GM12891 (cell line): Measurements from ENCODE around the gene CACNG4.

Experiments used
- DNase-seq: peaks from one replicate; pipeline ENCODE4 v3.0.0; 2011; ENCODE audit warnings: low spot score; ENCODE audit not compliant: insufficient read length
- FAIRE-seq: peaks from 2 replicates; lab custom pipeline; 2011; peaks lifted over from hg19 to GRCh38; lab: Jason Lieb, UNC
- PAX5 ChIP-seq: IDR thresholded peaks from 2 replicates; pipeline ENCODE4 v1.6.1; 2011; ENCODE audit warnings: low read length, moderate library complexity, mild to moderate bottlenecking; ENCODE audit not compliant: insufficient read depth, severe bottlenecking
- POLR2A ChIP-seq: IDR thresholded peaks from 2 replicates; pipeline ENCODE4 v1.6.1; 2011; ENCODE audit warnings: low read depth, low read length, control low read depth
- POLR2AphosphoS5 ChIP-seq: IDR thresholded peaks from 2 replicates; pipeline ENCODE4 v1.6.1; 2011; ENCODE audit warnings: low read depth, low read length, control low read depth
- POU2F2 ChIP-seq: IDR thresholded peaks from 2 replicates; pipeline ENCODE4 v1.6.1; 2011; ENCODE audit warnings: low read depth, mild to moderate bottlenecking, control low read depth, low read length, moderate library complexity
- SPI1 ChIP-seq: IDR thresholded peaks from 2 replicates; pipeline ENCODE4 v1.6.1; 2011; ENCODE audit warnings: low read depth, low read length, control low read depth
- TAF1 ChIP-seq: IDR thresholded peaks from 2 replicates; pipeline ENCODE4 v1.6.1; 2011; ENCODE audit warnings: low read depth, low read length, control low read depth

The CACNG4 gene

DNA sequence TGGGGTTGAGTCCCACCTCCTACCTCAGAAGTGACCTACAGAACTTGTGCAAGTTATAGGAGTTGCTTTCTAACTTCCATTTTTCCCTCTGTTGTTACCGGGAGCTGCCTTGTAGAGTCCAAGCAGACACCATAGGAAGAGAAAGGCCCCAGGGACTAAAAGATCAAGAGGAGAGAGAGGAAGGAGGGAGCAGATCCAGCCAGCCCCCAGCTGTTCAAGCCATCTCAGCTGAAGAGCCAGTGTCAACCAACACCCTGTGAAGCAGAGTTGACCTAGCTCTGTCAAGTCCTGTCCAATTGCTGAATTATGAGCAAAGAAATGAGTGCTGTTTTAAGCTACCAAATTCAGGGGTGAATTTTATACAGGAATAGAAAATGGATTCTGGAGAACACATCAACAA is 34.9 kb upstream of the CACNG4 start:
- DNase-seq (no peak), FAIRE-seq (no peak)
- TF ChIP-seq TAF1 = no peak
- no peak for TF ChIP-seq POU2F2
- no peak for TF ChIP-seq SPI1
- TF ChIP-seq POLR2AphosphoS5 = no peak
- no peak for TF ChIP-seq PAX5

DNA sequence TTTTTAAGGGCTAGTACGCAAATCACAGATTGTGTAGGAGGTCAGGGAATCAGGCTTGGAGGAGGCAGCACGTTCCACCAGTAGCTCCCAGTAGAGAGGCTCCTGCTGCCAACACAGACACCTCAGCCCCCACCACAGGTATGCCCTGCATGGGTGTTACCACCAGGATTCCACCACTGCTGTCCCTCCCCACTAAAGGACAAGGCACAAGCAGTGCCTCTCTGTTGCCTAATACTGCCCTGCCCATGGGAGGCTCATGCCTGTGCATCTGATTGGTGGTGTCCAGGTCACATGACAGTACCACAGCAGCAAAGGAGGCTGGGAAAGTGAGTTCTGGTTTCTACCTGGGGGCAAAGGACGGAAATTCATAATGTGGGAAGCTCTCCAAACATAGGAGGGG is 33.6 kb upstream of the CACNG4 start:
- TF ChIP-seq SPI1 = no peak
- TF ChIP-seq POLR2A = no peak
- TF ChIP-seq TAF1 = no peak
- no peak for TF ChIP-seq PAX5
- FAIRE-seq (no peak), DNase-seq (no peak)

DNA sequence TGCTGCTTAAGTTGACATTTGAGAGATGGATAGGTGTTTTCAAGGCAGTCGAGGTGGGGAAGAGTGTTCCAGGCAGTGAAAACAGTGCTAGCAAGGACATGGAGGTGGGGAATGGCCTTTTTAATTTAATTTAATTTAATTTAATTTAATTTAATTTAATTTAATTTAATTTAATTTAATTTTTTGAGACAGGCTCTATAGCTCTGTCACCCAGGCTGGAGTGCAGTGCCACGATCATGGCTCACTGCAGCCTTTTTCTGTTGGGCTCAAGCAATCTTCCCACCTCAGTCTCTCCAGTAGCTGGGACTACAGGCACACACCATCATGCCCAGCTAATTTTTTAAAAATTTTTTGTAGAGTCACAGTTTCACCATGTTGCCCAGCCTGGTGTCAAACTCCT is 32.2 kb upstream of the CACNG4 start:
- TF ChIP-seq SPI1 = no peak
- TF ChIP-seq PAX5 = no peak
- no peak for TF ChIP-seq TAF1
- TF ChIP-seq POLR2AphosphoS5 = no peak
- no peak for TF ChIP-seq POLR2A
- no peak for TF ChIP-seq POU2F2
- no peak for DNase-seq
- FAIRE-seq = no peak

DNA sequence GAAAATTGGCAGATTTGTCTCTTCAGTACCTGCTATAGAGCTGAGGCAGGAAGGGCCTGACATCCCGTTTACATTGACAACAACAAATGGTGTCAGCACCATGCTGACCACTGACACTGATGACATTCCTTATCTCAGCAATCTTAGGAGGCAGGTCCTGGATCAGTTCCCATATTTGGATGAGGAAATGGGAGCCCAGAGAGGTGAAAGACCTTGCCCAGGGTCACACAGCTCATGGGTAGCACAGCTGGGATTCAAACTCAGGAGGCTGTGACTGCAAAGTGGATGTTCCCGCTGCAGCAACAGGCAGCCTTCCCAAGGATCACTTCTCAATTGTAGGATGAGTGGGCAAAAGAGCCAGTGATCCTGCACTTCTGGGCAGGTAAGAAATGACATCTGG is 30.5 kb upstream of the CACNG4 start:
- FAIRE-seq (no peak), DNase-seq (no peak)
- no peak for TF ChIP-seq POU2F2
- TF ChIP-seq PAX5 = no peak
- no peak for TF ChIP-seq SPI1
- TF ChIP-seq TAF1 = no peak
- no peak for TF ChIP-seq POLR2A
- no peak for TF ChIP-seq POLR2AphosphoS5

DNA sequence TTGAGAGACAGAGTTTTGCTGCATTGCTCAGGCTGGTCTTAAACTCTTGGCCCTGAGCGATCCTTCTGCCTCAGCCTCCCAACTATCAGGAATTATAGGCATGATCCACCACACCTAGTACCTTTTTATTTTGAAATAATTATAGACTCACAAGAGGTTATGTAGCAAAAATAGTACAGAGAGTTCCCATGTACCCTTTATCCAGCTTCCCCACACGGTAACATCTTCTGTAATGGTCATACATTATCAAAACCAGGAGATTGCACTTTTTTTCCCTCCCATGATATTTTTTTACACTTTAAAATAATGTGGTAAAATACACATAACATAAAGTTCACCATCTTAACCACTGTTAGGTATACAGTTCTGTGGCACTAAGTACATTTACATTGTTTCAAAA is 28.8 kb upstream of the CACNG4 start:
- TF ChIP-seq POLR2A (no peak), POLR2AphosphoS5 (no peak), SPI1 (no peak), PAX5 (no peak), TAF1 (no peak), POU2F2 (no peak)
- no peak for FAIRE-seq
- no peak for DNase-seq

DNA sequence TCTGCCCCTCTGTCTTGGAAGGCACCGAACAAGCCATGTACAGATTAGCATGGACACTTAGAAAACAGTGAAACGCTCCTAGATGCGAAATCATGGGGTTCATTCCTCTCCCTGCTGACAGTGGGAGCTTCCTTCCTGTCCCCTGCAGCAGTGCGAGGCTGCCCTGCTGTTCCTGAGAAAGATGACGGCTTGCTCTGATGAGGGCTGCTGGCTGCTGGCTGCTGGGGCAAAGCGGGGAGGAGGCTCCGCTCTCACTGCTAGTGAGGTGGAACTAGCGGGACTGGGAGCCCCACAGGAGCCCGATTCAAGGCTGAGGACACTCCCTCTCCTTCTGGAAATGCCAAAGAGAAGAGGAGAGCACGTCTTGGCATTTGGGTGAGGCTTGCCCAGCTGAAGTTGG is 25.9 kb upstream of the CACNG4 start:
- DNase-seq (no peak), FAIRE-seq (no peak)
- TF ChIP-seq TAF1 = no peak
- no peak for TF ChIP-seq PAX5
- TF ChIP-seq SPI1 = no peak
- no peak for TF ChIP-seq POLR2AphosphoS5
- no peak for TF ChIP-seq POU2F2
- no peak for TF ChIP-seq POLR2A

DNA sequence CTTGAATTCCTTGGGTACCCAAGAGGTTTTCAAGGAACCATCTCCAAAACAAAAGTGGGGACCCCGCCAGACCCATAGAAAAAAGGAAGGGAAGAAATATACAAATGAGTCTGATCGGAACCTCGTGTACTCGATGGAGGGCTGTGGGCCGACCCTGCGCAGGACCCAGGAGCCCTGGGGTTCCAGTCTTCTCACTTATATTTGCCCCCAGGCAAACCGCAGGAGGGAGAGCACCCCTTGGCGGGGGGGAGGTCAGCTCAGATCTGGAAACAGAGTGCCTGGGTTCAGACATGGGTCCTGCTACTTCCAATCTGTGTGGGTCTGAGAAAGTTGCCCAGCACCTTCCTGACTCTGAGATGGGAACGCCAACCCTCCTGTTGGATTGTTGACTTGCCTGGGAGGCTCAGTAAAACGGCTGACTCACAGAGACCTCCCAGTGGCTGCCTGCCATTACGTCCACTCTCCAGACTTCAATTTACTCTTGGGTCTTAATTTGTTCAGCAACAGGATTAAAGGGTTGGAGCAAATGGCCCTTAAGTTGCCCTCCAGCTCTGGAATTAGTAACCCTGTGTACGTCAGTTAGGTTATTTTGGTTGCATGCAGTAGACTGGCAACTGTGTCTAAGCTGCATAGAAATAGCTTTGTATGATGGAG is 24.9 kb upstream of the CACNG4 start:
- no peak for TF ChIP-seq POU2F2
- no peak for TF ChIP-seq PAX5
- no peak for TF ChIP-seq SPI1
- no peak for DNase-seq
- no peak for FAIRE-seq

DNA sequence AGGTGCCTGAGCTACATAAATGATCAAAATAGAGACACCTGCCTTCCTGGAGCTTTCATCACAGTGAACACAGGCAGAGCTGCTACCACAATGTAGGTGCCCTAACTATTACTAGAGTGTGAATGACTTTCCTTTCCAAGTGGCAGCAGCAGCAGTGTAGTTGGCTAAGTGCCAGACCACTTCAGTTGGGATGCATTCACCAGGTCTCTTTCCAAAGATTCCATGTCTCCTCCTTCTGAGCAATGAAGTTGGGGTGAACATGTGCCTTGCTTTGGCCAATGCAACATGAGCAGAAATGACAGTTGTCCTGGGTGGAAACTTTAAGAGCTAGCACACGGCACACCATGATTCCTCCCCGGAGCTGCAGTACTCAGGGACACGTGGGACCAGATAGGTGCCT is 23.3 kb upstream of the CACNG4 start:
- TF ChIP-seq PAX5 (no peak), POLR2A (no peak), TAF1 (no peak), POU2F2 (no peak), POLR2AphosphoS5 (no peak), SPI1 (no peak)
- DNase-seq (no peak), FAIRE-seq (no peak)

DNA sequence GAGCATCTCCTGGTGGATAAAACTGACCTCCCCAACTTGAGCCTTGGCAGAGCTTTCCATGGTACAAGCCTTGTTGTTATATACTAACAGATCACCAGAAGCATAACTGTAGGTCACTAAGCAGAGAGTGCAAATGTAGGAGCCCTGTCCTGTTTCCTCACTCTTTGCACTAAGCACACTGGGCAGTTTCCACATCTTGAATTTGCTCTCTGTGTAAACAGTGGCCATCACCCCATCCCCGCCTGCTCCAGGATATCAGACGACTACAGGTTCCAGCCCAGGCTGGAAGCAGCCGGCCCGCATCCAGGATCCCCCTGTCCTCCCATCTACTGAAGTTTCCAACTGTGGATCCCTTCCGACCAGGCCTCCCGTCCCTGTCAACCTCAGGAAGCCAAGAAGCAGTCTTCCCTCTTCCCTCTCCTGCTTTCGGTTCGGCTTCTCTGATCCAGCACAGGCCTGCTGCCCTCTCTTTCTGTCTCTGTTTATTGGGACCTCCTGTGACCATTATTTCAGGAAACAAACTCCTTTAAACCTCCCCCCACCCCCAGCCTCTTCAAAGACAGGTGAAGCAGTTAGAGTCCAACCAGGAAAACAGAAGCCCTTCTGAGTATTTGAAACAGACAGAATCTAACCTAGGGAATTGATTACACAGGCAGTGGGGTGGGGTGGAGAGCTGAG is 22.6 kb upstream of the CACNG4 start:
- DNase-seq = no peak
- TF ChIP-seq SPI1 (no peak), POLR2A (no peak), PAX5 (no peak), POLR2AphosphoS5 (no peak), POU2F2 (no peak), TAF1 (no peak)
- FAIRE-seq = no peak

DNA sequence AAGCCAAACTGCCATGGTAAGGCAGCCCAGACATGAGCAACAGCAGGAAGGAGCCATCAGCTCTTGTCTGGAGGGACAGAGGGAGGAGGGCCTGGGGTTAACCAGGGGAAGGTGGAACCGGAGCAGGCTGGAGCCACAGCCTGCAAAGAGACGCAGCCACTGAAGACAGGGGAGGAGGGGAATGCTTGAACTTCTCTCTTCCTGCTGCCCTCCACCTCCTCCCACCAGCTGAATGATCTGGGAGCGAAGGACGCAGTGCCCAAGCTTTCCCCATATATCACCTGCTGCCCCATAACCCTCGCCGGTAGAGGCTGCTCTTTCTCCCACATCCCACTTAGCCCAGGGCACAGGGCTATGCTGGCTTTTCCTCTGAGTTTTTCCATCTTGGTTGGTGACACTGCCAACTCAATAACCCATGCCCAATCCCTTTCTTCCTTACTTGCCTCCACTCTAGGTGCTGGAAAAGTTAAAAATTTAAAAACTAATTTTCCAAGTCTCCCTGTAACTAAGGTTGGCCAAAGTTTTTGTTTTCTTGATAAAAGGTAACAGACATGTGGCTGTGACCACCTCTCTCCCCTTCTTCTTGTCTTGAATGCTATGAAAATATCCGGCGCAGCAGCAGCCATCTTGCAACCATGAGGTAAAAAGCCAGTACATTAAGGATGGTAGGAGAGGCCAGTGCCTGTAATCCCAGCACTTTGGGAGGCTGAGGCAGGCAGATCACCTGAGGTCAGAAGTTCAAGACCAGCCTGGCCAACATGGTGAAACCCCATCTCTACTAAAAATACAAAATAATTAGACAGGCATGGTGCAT is 21.8 kb upstream of the CACNG4 start:
- FAIRE-seq (no peak), DNase-seq (no peak)
- TF ChIP-seq TAF1 (no peak), PAX5 (no peak), POU2F2 (no peak), SPI1 (no peak), POLR2AphosphoS5 (no peak), POLR2A (no peak)
